T-helper 22 cell (primary cell): ENCODE results near the gene USP46.
A peak's percentile ranks its signal among the peaks of the same experiment; 100 is the strongest.

Source experiments
- DNase-seq: peaks from one replicate; pipeline ENCODE4 v3.0.0-alpha.2; 2020; ENCODE audit warnings: low read depth

The USP46 gene

GRCh38 chr4:52618795-52619590, 40.1 kb downstream of the USP46 start:
- DNase-seq = no peak

- DNase-seq = no peak
These were observed 41.6 kb downstream of the USP46 start for GRCh38 chr4:52617336-52618020.

GRCh38 chr4:52614241-52614640, 44.9 kb downstream of the USP46 start:
- no peak for DNase-seq

- DNase-seq = no peak
These were observed 46.8 kb downstream of the USP46 start for GRCh38 chr4:52612341-52612740.

- no peak for DNase-seq
These were observed 48.0 kb downstream of the USP46 start for GRCh38 chr4:52611030-52611555.

GRCh38 chr4:52606726-52607125, 52.4 kb downstream of the USP46 start:
- DNase-seq = no peak

- DNase-seq = no peak
These were observed 53.1 kb downstream of the USP46 start for GRCh38 chr4:52606040-52606439.

GRCh38 chr4:52604215-52604614, 54.9 kb downstream of the USP46 start:
- DNase-seq = no peak

GRCh38 chr4:52600275-52600674, 58.8 kb downstream of the USP46 start:
- no peak for DNase-seq

- no peak for DNase-seq
These were observed 64.1 kb downstream of the USP46 start for GRCh38 chr4:52595001-52595400.

- DNase-seq = no peak
These were observed 66.8 kb downstream of the USP46 start for GRCh38 chr4:52592287-52592686.

- peak; percentile 51 for DNase-seq
These were observed 70.1 kb downstream of the USP46 start for GRCh38 chr4:52588771-52589591.

- DNase-seq = no peak
These were observed 71.0 kb downstream of the USP46 start for GRCh38 chr4:52588097-52588496.

- DNase-seq = no peak
These were observed 73.0 kb downstream of the USP46 start for GRCh38 chr4:52586069-52586468.

GRCh38 chr4:52585379-52585778, 73.7 kb downstream of the USP46 start:
- DNase-seq = no peak

- no peak for DNase-seq
These were observed 79.4 kb downstream of the USP46 start for GRCh38 chr4:52579602-52580272.

GRCh38 chr4:52578951-52579350, 80.2 kb downstream of the USP46 start:
- DNase-seq = no peak

- DNase-seq = no peak
These were observed 81.5 kb downstream of the USP46 start for GRCh38 chr4:52577624-52577962.

GRCh38 chr4:52576961-52577623, 82.0 kb downstream of the USP46 start:
- DNase-seq = no peak

GRCh38 chr4:52576326-52576725, 82.8 kb downstream of the USP46 start:
- no peak for DNase-seq

GRCh38 chr4:52575406-52575805, 83.7 kb downstream of the USP46 start:
- DNase-seq = no peak
